PC-3 (cell line): ENCODE data around the gene TMEM138. TPM values are rescaled to one million over a fixed set of nuclear protein-coding genes. Genes with fewer than 3 reads are reported as not detected.

Source experiments
- ATAC-seq: fragments of 200-7000 bp; cut with Tn5 transposase; 2 replicates; pipeline ENCODE4 v1.9.1; 2020; ENCODE audit warnings: mild to moderate bottlenecking, moderate library complexity
- BruUV-seq: library from RNA; stranded (reverse); fragments of 400-500 nt; replicated peaks from 2 replicates; lab custom pipeline; 2021; lab: Mats Ljungman, UMichigan
- CTCF ChIA-PET: fragments of 300-600 bp; sonication (Branson Sonifier 250); formaldehyde crosslinking; loops from one replicate; lab custom pipeline; 2022; ENCODE audit warnings: antibody characterized with exemption; lab: Charles Lee
- POLR2A ChIA-PET: fragments of 300-600 bp; sonication (Branson Sonifier 250); formaldehyde crosslinking; loops from one replicate; lab custom pipeline; 2022; ENCODE audit warnings: antibody characterized with exemption; ENCODE audit not compliant: unreplicated experiment; lab: Charles Lee
- DNase-seq: peaks from one replicate; pipeline ENCODE4 v3.0.0-alpha.2; 2015
- H2AFZ ChIP-seq: fragments of 300-600 bp; sonication (generic); 2 replicates; pipeline ENCODE4 v1.6.0; 2016; ENCODE audit warnings: antibody characterized with exemption, low read length
- H3F3A ChIP-seq: fragments of 300-600 bp; sonication (generic); one replicate; pipeline ENCODE4 v1.6.0; 2017; ENCODE audit warnings: antibody characterized with exemption, low read length, control low read depth, mild to moderate bottlenecking; ENCODE audit not compliant: unreplicated experiment
- H3K27ac ChIP-seq: fragments of 300-600 bp; sonication (generic); 2 replicates; pipeline ENCODE4 v1.5.1; 2016; ENCODE audit warnings: mild to moderate bottlenecking, low read length
- H3K27me3 ChIP-seq: fragments of 300-600 bp; sonication (generic); 2 replicates; pipeline ENCODE4 v1.6.1; 2016; ENCODE audit warnings: low read length, mixed read lengths
- H3K36me3 ChIP-seq: fragments of 300-600 bp; sonication (generic); 2 replicates; pipeline ENCODE4 v1.6.1; 2016; ENCODE audit warnings: low read depth, mixed run types, low read length, mixed read lengths
- H3K4me1 ChIP-seq: fragments of 300-600 bp; sonication (generic); 2 replicates; pipeline ENCODE4 v1.5.1; 2016; ENCODE audit warnings: low read length; ENCODE audit not compliant: insufficient read depth
- H3K4me2 ChIP-seq: fragments of 300-600 bp; sonication (generic); 2 replicates; pipeline ENCODE4 v1.6.0; 2016; ENCODE audit warnings: low read length
- H3K4me3 ChIP-seq: fragments of 300-600 bp; sonication (generic); 2 replicates; pipeline ENCODE4 v1.5.1; 2016; ENCODE audit warnings: mild to moderate bottlenecking, low read length, mixed read lengths
- H3K79me2 ChIP-seq: fragments of 300-600 bp; sonication (generic); 2 replicates; pipeline ENCODE4 v1.6.1; 2017; ENCODE audit warnings: low read length, mixed read lengths
- H3K9ac ChIP-seq: fragments of 300-600 bp; sonication (generic); 2 replicates; pipeline ENCODE4 v1.6.0; 2016; ENCODE audit warnings: mild to moderate bottlenecking, low read length
- H3K9me2 ChIP-seq: fragments of 300-600 bp; sonication (generic); replicated peaks from 2 replicates; pipeline ENCODE4 v1.6.1; 2016; ENCODE audit warnings: mixed run types, low read length, mixed read lengths
- H3K9me3 ChIP-seq: fragments of 300-600 bp; sonication (generic); 2 replicates; pipeline ENCODE4 v1.6.1; 2016; ENCODE audit warnings: low read length, mixed read lengths
- H4K20me1 ChIP-seq: fragments of 300-600 bp; sonication (generic); 2 replicates; pipeline ENCODE4 v1.6.1; 2016; ENCODE audit warnings: low read length, mixed read lengths
- EZH2 ChIP-seq: fragments of 300-600 bp; sonication (generic); IDR thresholded peaks from one replicate; pipeline ENCODE4 v1.6.1; 2017; ENCODE audit warnings: antibody characterized with exemption, mild to moderate bottlenecking, low read length; ENCODE audit not compliant: unreplicated experiment
- EZH2phosphoT487 ChIP-seq: fragments of 300-600 bp; sonication (generic); IDR thresholded peaks from 2 replicates; pipeline ENCODE4 v1.6.1; 2018; ENCODE audit warnings: mild to moderate bottlenecking, antibody characterized with exemption, low read length, borderline replicate concordance
- intact Hi-C: fragments of 100-400 bp; cut with micrococcal nuclease; formaldehyde crosslinking; loops from 2 replicates; pipeline ENCODE4 v1.9.0; 2023
- total RNA-seq: library from RNA; depleted of rRNA; stranded (reverse); fragments of >200 nt; gene quantifications from 2 replicates; pipeline ENCODE4 v1.2.3, GENCODE V29; 2014
- TF ChIP-seq, protein P1 (sequence below): fragments of 300-600 bp; sonication (generic); conservative IDR thresholded peaks from 2 replicates; pipeline ENCODE4 v1.5.1; 2017; ENCODE audit warnings: antibody characterized with exemption, low read depth, mild to moderate bottlenecking, low read length

The TMEM138 gene
- total RNA-seq, 1 experiment from 2014 or later, result 40.7 TPM

DNA sequence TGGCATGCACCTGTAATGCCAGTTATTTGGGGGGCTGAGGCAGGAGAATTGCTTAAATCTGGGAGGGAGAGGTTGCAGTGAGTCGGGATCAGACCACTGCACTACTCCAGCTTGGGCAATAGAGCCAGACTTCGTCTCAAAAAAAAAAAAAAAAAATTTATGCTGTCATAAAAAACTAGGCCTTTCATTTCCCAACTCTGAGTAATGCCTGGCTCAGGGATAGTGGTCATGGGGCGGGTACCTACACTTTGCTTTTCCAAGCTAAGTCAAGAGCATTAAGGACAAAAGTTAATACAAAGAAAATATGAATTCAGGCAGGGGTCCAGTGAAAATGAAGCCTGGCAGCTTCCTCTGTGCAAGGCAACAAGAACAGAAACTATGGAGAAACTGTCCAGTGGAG, 51.3 kb downstream of the TMEM138 start:
- POLR2A ChIA-PET, result no interaction called here
- H3K79me2 ChIP-seq, result peaks cover 15% of the 10 kb centered on the region
- peaks cover 92% of the 10 kb centered on the region for H3K36me3 ChIP-seq

DNA sequence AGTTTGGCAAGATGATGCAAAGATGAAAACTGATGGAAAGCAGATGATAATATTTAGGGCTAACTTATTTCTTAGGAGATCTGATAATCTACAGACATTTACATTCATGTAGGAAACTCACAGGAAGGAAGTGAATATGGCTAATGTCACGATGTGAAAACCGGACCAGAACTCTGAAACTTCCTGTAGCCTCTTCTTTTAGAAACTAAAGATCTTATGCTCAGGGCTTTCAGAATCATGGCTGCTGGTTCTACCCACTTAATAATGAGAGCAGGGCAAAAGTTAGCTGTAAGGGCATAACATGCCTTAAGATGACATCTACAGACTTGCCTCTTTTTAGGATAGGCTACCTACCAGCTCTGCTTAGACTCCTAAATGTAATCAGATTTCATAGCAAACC, 52.4 kb downstream of the TMEM138 start:
- Histone ChIP-seq H2AFZ (no peak overlapping the region), H3K79me2 (peaks cover 19% of the 10 kb centered on the region), H3K4me3 (no peak overlapping the region), H3K4me1 (0 out of 2 replicates have a peak, but pooled peaks cover 5% of the 10 kb centered on the region), H3K9me3 (no peaks in the 10 kb centered on the region), H3K9ac (no peak overlapping the region), H3K27ac (no peak overlapping the region), H3K9me2 (no peaks in the 10 kb centered on the region), H3K4me2 (no peak overlapping the region), H3K36me3 (peaks cover 88% of the 10 kb centered on the region), H4K20me1 (peaks cover 16% of the 10 kb centered on the region), H3F3A (no peaks in the 10 kb centered on the region), H3K27me3 (no peaks in the 10 kb centered on the region)
- TF ChIP-seq EZH2 (no peak), EZH2phosphoT487 (no peak)
- CTCF ChIA-PET, result no interaction called here
- BruUV-seq, result no TSS peak
- POLR2A ChIA-PET, result no interaction called here
- ATAC-seq (no peak), DNase-seq (no peak)
- intact Hi-C loops, result no loop called here

More for the DNA sequence above, 51.3 kb downstream of the TMEM138 start:
- DNase-seq, result no peak
- Histone ChIP-seq H3K27me3 (no peaks in the 10 kb centered on the region), H3K9ac (no peak overlapping the region), H3K9me2 (no peaks in the 10 kb centered on the region), H3K4me2 (no peak overlapping the region), H3K9me3 (no peaks in the 10 kb centered on the region), H3K4me1 (0 out of 2 replicates have a peak, but pooled peaks cover 5% of the 10 kb centered on the region), H3K4me3 (no peak overlapping the region), H2AFZ (no peak overlapping the region), H4K20me1 (peaks cover 16% of the 10 kb centered on the region), H3K27ac (no peak overlapping the region), H3F3A (no peaks in the 10 kb centered on the region)
- no TSS peak for BruUV-seq
- TF ChIP-seq EZH2phosphoT487, result no peak
- TF ChIP-seq, protein P1, sequence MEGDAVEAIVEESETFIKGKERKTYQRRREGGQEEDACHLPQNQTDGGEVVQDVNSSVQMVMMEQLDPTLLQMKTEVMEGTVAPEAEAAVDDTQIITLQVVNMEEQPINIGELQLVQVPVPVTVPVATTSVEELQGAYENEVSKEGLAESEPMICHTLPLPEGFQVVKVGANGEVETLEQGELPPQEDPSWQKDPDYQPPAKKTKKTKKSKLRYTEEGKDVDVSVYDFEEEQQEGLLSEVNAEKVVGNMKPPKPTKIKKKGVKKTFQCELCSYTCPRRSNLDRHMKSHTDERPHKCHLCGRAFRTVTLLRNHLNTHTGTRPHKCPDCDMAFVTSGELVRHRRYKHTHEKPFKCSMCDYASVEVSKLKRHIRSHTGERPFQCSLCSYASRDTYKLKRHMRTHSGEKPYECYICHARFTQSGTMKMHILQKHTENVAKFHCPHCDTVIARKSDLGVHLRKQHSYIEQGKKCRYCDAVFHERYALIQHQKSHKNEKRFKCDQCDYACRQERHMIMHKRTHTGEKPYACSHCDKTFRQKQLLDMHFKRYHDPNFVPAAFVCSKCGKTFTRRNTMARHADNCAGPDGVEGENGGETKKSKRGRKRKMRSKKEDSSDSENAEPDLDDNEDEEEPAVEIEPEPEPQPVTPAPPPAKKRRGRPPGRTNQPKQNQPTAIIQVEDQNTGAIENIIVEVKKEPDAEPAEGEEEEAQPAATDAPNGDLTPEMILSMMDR, result no peak
- no peak for TF ChIP-seq EZH2
- peak; percentile 27 for ATAC-seq
- intact Hi-C loops, result no loop called here
- CTCF ChIA-PET, result no interaction called here

DNA sequence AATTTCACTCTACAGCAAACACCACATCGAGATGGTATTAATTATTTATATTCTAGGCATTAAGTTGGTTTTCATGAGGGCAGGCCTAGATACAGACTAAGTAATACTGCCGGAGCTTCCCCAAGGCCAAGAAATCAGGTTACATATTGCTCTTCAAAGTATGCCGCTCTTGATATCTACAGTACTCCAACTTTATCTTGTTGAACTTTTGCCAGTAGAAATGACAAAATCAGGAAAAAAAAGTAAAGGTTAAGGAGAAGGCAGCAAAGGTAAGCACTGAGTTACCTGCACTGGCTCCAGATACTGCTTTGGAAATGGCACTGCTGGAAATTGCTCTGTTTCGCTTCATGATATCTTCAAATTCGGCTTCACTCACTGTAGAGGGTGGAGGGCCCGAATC, 53.2 kb downstream of the TMEM138 start:
- CTCF ChIA-PET, result no interaction called here
- H3K4me2 ChIP-seq, result no peak overlapping the region
- ATAC-seq (no peak), DNase-seq (no peak)
- intact Hi-C loops, result no loop called here
- POLR2A ChIA-PET, result no interaction called here
- 0 out of 2 replicates have a peak, but pooled peaks cover 5% of the 10 kb centered on the region for H3K4me1 ChIP-seq
- H3F3A ChIP-seq, result no peaks in the 10 kb centered on the region
- BruUV-seq, result no TSS peak
- peaks cover 24% of the 10 kb centered on the region for H3K79me2 ChIP-seq
- no peaks in the 10 kb centered on the region for H3K27me3 ChIP-seq
- H3K36me3 ChIP-seq, result peaks cover 90% of the 10 kb centered on the region
- no peak for TF ChIP-seq EZH2phosphoT487
- TF ChIP-seq EZH2, result no peak
- TF ChIP-seq, protein P1, result no peak
- H3K9ac ChIP-seq, result no peak overlapping the region
- H3K27ac ChIP-seq, result no peak overlapping the region
- no peak overlapping the region for H2AFZ ChIP-seq
- no peaks in the 10 kb centered on the region for H3K9me2 ChIP-seq
- peaks cover 20% of the 10 kb centered on the region for H4K20me1 ChIP-seq
- H3K4me3 ChIP-seq, result no peak overlapping the region
- no peaks in the 10 kb centered on the region for H3K9me3 ChIP-seq
